ENCODE data around the gene SAMD4B. TPM values are rescaled to one million over a fixed set of nuclear protein-coding genes. Genes with fewer than 3 reads are reported as not detected.

The SAMD4B gene
- total RNA-seq, 1 experiment from 2014 or later, result 135 TPM

DNA sequence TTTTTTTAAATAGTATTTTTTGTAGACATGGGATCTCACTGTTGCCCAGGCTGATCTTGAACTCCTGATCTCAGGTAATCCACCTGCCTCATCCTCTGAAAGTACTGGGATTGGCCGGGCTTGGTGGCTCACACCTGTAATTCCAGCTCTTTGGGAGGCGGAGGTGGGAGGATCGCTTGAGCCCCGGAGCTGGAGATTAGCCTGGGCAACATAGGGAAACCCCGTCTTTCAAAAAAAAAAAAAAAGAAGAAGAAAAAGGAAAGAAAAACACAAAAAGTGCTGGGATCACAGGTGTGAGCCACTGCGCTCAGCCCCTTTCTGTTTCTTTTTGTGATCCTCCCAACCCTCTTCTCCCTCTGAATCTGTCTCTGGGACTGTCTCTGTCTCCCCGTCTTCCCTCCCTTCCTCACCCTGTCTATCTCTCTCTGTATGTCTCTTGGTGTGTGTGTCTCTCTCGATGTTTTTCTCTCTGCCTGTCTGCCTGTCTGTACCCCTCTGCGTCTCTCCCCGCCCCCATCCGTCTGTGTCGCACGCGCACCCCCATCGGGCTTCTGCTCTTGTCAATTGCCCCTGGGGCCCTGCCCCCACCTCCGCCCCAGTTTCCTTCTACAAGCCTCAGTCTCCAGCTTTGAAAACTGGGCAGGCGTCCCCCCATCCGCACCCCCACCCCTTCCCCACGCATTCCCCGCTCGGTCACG lies 63.9 kb downstream of the SAMD4B start:
- no peak overlapping the region for H4K8ac ChIP-seq (replicated peaks; ENCODE audit: insufficient read length, low read depth, low read length)
- Mint-ChIP-seq H3K4me3 (peak overlapping the region; percentile 83 to 92), H3K27ac (peak overlapping the region; percentile 44 to 95 (median 70); a peak in 5 of 7 replicates), H3K4me1 (peaks cover 43 to 57% of the 10 kb centered on the region in 2 experiments), H3K27me3 (ENCODE audit: low read depth) (no peaks in the 10 kb centered on the region; the same call in 1 of the 2 replicates), H3K36me3 (ENCODE audit: insufficient read depth in 1 of 3, low read depth in 3 of 3) (peaks cover 6 to 13% (median 11%) of the 10 kb centered on the region in 3 experiments), H3K9me3 (no peaks in the 10 kb centered on the region)
- H2BK120ac ChIP-seq (ENCODE audit: low read depth, low read length, poor library complexity, severe bottlenecking), result no peak overlapping the region
- H2BK15ac ChIP-seq (ENCODE audit: low read depth, low read length), result no peak overlapping the region
- H3T11ph ChIP-seq (ENCODE audit: low read length), result no peak overlapping the region
- no peak overlapping the region for H4K91ac ChIP-seq (ENCODE audit: insufficient read length, low read depth, low read length)
- no peak overlapping the region for H4K5ac ChIP-seq (ENCODE audit: insufficient read length, low read depth, low read length)
- no peak overlapping the region for H2BK5ac ChIP-seq (ENCODE audit: insufficient read length, low read length)
- no CpG with 5 or more reads among the region's 22 CpGs for WGBS (ENCODE audit: extremely low coverage, insufficient read length, low lambda C conversion rate)
- H3K14ac ChIP-seq (ENCODE audit: insufficient read depth, low read length), result no peak overlapping the region
- DNase-seq, result peak; percentile 80
- no peaks in the 10 kb centered on the region for H3K79me1 ChIP-seq (ENCODE audit: insufficient read depth, low read depth, low read length, poor library complexity, severe bottlenecking)
- H3K4ac ChIP-seq (ENCODE audit: low read depth, low read length), result no peak overlapping the region
- H4K20me1 ChIP-seq (ENCODE audit: control insufficient read depth, insufficient read depth, insufficient read length), result no peaks in the 10 kb centered on the region
- H3K27ac ChIP-seq (ENCODE audit: insufficient read length, low read depth, low read length), result no peak overlapping the region
- H2BK12ac ChIP-seq (ENCODE audit: insufficient read length, low read depth, low read length), result no peak overlapping the region
- H3K4me2 ChIP-seq (ENCODE audit: insufficient read depth, insufficient read length, low read length), result peak overlapping the region; percentile 74
- H3K18ac ChIP-seq (ENCODE audit: insufficient read length, low read depth, low read length), result peak overlapping the region; percentile 21
- peaks cover 3% of the 10 kb centered on the region; the same call in 1 of the 2 replicates for H3K79me2 ChIP-seq (ENCODE audit: insufficient read depth, low read length)
- no peak overlapping the region for H2BK20ac ChIP-seq (ENCODE audit: low read depth, low read length, poor library complexity, severe bottlenecking)
- TF ChIP-seq CTCF (conservative IDR thresholded peaks at IDR 0.05), result no peak
- H3K23ac ChIP-seq (ENCODE audit: insufficient read length, low read depth, low read length), result no peak overlapping the region
- peaks cover 27% of the 10 kb centered on the region for H3K23me2 ChIP-seq (ENCODE audit: insufficient read length, low read depth, low read length, poor library complexity, severe bottlenecking)
- H3K9ac ChIP-seq (ENCODE audit: extremely low read depth, insufficient read length, low read length), result no peak overlapping the region
- no peak overlapping the region for H2AK5ac ChIP-seq (ENCODE audit: insufficient read length, low read length)
- no peak overlapping the region for H2AFZ ChIP-seq (ENCODE audit: low read length)
- H3K4me1 ChIP-seq (ENCODE audit: insufficient read depth, low read length), result peaks cover 5% of the 10 kb centered on the region; the same call in 1 of the 2 replicates
- H3K27me3 ChIP-seq (ENCODE audit: insufficient read depth, low read length), result no peaks in the 10 kb centered on the region
- no peak overlapping the region for H3K56ac ChIP-seq (ENCODE audit: insufficient read length, low read depth, low read length)
- H3K9me3 ChIP-seq (ENCODE audit: control insufficient read depth, low read depth, low read length), result no peaks in the 10 kb centered on the region
